ENCODE measurements around the gene FUOM. TPM values are rescaled to one million over a fixed set of nuclear protein-coding genes. Genes with fewer than 3 reads are reported as not detected.
"Not testable (repeated sequence)": the region's sequence is repeated elsewhere in the genome, so short reads cannot be mapped to it uniquely, and the experiment has no call there.

The FUOM gene
- total RNA-seq, 1 experiment from 2014 or later: 2.6 TPM

DNA sequence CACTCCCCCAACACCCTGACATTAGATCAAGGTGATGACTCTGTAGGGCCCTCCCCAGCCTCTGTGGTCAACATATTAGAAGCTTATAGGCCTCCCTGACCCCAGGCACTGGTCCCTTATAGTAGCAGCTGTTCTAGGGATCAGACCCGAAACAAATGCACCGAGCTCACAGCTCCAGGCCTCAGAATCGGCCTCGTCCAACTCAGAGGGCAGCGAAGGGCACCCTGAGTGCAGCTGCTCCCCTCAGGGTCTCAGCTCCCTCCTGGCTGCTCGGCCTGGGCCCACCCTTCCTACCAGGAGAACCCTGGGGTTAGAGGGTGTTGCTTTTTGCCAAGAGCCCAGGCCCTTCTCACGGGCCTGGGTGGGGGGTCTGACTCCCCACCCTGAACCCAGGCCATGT lies 10.3 kb upstream of the FUOM start:
- DNase-seq (ENCODE audit: low read depth): no peak

DNA sequence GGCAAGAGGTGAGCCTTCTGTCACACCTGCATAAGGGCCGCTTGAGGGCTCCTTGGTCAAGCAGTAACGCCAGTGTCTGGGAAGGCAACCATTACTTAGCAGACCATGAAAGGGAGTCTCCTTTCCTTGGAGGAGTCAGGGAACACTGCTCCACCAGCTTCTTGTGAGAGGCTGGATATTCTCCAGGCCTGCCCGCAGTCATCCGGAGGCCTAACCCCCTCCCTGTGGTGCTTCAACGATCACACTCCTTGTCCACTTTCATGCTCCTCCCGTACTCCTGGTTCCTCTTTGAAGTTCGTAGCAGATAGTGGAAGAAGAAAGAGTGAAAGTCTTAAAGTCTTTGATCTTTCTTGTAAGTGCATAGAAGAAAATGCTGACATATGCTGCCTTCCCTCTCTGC lies 9.6 kb upstream of the FUOM start:
- DNase-seq (ENCODE audit: low read depth): not testable (repeated sequence)

DNA sequence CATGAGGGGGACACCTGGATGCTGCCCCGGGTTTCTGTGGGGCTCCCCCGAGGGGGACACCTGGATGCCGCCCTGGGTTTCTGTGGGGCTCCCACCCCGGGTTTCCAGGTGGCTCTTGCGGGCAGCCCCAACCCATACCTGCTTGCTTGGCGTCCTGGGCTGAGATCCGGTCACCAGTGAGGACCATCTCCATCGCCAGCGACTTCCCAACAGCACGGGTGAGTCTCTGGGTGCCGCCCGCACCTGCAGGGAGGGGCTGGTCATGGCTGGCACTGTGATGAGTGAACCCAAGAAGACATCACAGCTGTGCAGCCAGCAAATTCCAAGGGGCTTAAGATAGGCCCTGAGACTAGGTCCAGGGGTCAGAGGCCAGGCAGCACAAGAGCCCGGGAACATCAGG lies 8.9 kb upstream of the FUOM start:
- no peak for DNase-seq (ENCODE audit: low read depth)

DNA sequence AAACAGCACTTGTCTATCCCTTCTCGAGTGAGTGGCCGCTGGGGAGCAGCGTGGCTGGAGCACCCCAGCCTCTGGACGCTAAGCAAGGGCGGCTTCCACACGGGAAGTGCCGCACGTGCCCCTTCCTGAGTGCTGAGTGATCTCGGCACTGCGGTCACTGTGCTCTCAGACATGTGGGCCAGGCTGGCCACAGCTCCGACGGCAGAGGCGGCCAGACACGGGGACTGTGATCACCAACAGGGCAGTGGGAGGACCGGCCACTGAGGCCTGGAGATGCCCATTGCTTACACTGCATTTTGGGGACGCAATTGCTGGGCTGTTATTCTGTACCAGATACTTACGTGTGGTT lies 8.3 kb upstream of the FUOM start:
- DNase-seq (ENCODE audit: low read depth): no peak

DNA sequence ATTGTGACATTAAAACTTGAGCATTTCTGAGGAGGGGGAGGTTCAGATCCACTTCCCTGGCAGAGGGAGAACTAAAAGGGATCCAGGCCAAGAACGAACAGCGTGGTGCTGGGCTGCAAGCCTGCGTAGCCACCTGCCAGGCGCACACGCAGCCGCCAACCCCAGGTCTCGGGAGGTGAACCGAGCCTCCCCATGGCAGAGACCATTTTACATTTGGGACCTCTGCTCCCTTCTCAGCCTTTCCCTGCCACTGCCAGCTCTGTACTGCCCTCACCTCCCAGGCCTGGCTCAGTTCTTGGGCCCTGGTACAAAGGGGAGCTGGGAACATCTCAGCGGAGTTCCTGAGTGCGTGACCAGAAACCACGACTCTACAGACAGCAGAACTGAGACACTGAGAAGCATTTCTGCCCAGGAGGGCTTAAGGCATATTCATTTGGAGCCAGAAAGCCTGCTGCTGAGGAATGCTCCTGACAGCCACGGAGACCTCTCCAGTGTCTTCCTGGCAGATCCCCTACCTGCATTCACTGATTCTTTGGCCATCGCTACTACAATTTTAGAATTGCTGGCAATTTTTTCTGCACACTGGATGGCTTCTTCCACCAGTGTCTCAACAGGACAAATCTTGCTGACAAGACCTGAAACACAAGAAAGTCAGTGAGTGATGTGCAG lies 7.8 kb upstream of the FUOM start:
- no peak for DNase-seq (ENCODE audit: low read depth)

DNA sequence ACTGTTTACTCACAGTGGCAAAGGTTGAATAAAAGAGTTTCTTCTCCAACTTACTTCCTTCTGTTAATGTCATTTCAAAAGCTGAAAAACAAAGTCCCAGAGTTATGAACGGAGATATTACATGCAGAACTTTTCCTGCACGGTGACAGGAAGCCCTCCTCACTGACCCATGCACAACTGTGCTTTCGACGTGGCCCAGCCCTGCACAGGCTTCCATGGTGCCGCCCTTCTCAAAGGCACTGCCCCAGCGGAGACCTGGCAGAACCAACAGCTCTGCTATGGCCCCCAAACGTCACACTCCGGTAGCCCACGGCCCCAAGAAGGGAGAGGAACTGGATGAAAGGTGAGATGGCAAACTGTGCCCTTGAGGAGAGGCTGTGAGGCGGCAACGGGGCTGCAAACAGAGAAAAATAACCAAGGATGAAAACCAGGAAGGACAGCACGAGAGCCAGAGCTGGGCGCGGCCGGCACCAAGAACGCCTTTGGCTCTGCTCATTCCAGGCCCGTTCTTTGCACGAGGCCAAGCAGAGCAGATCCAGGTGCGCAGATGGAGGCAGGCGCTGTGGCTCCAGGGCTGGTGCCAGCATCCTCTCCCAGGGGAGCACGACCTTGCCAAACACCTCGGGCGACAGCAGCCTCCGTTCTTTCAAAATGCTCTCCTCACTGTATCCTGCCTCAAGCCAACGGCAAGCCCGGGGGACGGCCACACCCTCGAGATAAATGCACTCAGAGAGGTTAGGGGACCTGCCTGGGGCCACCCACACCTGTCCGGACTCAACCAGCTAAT lies 7.0 kb upstream of the FUOM start:
- no peak for DNase-seq (ENCODE audit: low read depth)

DNA sequence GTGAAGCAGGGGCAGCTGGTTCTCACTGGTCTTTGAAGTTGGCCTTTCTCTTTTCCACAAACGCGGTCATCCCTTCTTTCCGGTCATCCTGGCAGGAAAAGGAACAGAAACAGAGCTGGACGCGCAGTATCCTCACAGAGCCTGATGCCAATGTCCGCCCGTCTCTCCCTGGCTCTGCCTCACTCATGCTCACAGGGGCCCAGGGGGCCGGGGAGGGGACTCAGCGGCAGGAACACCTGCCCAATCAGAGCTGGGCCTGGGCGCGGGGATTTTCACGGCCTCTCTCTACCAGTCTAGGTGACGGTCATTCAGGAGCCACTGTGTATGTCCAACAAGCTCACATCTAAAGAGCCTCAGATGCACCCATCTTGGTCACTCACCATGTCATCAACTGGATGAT lies 5.0 kb upstream of the FUOM start:
- no peak for DNase-seq (ENCODE audit: low read depth)

DNA sequence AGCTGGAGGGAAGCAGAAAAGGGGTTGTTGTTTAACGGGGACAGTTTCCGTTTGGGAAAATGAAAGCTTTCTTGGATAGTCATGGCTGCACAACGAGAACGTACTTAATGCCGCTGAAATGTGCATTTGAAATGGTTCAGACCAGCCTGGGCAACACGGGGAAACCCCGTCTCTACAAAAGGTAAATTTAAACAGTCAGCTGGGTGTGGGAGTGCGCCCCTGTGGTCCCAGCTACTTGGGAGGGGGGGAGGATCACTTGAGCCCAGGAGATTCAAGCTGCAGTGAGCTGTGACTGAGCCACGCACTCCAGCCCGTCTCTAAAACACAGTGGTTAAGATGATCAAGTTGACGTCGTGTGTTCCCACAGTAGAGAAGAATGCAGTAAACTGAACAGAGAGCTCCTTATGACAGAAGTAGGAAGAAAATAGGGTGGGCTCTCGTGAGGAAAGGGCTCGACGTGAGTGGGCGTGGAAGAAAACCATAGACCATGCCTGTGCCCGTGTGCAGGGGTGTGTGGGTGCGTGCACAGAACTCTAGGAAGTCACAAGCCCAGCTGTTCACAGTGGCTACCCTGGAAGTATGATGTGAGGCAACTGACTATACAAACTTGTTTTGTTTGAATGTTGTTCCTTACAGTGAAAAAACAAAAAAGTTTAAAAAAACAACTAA lies 4.1 kb upstream of the FUOM start:
- DNase-seq (ENCODE audit: low read depth): no peak

DNA sequence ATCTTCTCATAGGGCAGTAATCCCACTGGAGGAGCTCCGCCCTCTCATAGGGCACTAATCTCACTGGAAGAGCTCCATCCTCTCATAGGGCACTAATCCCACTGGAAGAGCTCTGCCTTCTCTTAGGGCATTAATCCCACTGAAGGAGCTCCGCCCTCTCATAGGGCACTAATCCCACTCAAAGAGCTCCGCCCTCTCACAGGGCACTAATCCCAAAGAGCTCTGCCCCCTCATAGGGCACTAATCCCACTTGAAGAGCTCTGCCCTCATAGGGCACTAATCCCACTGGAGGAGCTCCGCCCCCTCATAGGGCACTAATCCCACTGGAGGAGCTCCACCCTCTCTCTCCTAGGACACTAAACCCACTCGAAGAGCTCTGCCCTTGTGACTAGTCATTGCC lies 3.4 kb upstream of the FUOM start:
- DNase-seq (ENCODE audit: low read depth): no peak

DNA sequence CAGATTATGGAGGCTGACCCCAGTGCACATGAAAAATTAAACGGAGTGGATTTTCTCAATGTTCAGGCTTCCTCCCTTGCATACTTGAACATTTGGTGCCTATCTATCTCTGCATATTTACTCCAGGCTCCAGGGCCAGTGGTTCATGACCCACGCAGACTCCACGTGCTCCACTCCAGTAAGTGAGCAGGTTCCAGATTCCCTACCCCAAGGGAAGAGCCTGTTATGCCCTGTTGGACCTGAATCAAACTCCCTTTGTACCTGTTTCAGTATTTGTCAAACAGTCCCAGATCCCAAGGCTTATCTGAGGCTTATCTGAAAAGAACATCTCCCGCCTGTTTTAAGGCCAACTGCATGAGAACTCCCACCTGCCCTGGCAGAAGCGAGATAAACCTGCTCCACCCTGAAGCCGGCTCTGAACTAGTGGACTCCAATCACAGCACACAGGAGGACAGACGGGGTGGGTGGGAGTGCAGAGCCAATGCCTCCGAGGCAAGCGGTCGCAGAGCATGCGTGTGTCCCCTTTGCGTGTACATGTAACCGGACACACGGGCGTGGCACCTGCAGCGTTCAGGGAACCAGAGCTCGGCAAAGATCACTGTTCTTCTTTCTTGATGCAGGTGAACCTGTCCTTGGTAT lies 2.3 kb upstream of the FUOM start:
- DNase-seq (ENCODE audit: low read depth): no peak

DNA sequence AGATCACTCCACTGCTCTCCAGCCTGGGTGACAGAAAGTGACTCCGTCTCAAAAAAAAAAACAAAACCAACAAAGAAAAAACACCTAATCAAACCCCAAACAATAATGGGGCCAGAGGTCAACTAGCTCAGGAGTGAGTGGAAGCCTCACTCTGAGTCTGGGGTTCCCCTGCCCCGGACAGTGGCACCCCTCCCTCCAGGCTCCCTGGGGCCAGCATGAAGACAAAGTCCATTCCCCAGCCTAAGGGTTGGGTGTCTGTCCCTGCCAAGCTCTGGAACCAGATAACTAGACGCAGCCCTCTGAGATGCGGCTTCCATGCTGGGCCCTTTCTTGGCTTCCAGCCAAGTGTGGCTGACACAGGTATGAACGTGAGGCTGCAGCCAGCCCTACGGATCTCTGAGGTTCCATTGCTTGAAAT lies 1.7 kb upstream of the FUOM start:
- no peak for DNase-seq (ENCODE audit: low read depth)

DNA sequence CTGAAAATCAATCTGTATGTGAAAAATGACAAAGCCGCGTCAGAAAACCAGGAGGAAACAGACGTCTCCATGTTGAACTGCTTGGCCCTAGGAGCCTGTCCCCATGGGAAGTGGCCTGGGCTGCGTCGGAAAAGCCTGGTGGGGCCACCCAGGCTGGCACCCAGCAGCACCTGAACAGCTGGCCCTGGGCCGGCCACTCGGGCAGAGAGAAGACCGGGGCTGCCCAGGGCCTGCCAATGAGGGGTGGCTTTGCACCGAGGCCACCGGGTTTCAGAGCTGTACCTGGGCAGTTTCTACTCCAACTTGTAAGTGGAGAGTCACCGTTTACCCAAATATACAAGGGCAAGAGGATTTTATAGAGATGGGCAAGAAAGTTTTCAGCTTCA lies 1.1 kb upstream of the FUOM start:
- no peak for DNase-seq (ENCODE audit: low read depth)

DNA sequence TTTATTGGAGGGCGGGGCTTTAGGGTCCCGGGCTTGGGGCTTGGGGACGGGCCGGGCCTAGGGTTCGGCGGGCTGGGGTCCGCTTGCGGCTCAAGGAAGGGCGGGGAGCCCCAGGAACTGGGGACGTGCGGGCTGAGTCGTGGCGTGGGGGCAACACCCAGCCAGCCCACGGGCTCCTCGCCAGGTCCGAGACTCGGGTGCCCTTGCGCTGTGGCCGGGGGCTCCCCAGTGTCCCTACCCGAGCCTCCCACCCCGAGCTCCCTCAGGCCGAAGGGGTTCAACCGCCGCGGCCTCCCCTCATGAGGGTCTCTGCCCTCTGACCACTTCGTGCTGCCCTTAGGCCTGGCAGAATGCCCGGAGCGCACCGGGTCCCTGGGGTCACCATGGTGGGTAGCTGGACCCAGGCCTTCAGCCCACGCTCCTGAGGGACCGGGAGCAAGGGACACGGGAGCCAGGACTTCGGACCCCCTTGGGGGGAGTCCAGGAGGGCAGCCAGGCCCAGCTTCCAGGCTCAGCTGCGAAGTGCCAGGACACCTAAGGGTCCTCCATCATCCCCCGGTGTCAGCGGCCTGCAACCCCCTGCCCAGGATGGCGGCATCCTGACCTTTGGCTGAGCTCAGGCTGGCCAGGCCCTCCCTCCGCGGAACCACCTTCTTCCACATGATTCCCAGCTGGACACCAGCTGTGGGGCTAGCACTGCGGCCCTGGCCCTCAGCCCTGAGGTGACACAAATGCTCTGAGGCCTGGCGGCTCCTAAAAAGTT lies 524 bp upstream of the FUOM start:
- DNase-seq (ENCODE audit: low read depth): no peak

DNA sequence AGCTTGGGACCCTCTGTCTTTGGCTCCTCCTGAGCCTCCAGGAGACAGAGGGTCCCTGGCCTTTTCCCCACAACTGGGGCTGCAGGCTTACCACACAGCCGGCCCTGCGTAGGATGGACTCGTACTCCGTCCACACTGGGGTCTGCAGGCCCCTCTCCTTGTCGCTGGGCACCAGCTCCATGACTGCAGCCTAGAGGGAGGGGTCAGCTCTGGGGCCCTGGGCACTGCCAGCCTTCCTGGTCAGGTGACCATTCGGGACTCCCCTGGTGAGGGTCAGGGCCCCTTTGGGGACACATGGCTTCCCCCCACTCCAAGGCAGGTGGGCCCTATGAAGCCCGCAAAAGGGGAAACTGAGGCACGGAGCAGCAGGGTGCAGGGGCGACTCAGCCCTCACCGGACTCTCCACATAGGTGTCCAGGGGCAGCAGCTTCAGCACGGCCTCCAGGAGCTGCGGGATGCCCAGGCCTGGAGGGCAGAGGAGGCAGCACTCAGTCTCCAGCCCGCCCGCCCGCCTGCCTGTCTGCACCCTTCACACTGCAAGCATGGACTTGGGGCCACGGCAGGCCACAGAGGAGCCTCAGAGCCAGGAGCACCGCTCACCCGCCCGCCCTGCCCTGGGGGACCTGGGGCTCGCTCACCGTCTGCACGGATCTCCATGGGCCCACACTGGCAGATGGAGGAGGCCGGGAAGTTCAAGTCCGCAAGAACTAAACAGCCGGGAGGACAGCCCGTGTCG lies 1.1 kb downstream of the FUOM start:
- no peak for DNase-seq (ENCODE audit: low read depth)

DNA sequence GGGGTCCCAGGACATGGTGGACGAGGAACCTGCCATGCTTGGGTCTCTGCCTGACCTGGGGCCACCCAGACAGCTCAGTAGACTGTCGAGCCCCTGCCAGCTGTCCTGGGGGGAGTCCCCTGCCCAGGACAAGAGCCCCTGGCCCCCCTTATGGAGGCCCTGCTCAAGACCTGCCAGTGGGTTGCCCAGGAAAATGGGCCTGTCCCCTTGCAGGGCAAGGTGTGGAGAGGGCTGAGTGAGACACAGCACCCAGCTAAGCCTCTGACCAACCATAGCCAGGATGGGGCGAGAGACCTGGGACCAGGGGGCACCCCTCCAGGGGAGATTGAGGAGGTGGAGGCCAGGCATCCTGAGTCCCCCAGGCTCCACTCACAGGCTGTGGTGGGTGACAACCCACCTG lies 1.8 kb downstream of the FUOM start:
- no peak for DNase-seq (ENCODE audit: low read depth)

DNA sequence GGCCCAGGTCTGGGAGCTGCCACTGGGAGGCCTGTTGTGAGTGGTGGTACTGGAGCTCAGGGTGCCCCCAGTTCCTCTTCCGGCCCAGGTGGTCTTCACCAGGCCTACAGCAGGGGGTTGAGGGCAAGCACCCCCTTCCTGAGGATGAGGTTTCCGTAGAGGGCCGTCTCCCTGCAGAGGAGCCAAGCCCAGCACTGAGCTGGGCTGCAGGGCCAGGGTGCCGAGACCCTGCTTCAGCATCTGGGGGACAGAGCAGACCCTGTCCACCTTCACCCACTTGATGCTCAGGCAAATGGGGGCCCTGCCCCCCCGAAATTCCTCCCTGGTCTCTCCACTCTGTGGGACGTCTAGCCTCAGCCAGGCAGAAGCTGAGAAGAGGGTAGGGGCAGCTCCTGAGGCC lies 2.6 kb downstream of the FUOM start:
- DNase-seq (ENCODE audit: low read depth): no peak

DNA sequence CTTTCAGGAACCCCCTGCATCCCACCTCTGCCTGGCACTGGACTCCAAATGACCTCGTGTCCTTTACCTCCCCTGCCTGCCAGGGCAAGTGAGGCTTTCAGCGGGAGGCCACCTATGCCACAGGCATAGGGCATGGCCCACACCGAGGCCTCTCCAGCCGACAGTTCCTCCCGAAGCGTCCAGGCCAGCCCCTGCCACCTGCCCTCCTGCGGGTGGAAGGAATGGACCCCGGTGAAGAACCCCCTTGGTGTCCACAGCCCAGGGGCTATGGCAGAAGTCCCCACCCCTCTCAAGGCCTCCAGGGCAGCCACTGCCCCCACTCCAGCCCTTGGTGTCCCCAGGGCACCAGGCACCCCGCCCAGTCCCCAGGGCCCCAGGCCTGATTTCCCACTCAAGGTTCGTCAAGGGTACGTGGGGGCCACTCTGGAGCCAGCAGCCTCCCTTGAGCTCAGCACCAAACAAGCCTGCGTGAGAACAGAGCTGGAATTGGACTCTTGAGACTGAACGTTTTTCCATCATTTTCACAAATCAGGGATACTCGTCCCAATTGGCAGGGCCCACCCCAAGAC lies 3.1 kb downstream of the FUOM start:
- no peak for DNase-seq (ENCODE audit: low read depth)

DNA sequence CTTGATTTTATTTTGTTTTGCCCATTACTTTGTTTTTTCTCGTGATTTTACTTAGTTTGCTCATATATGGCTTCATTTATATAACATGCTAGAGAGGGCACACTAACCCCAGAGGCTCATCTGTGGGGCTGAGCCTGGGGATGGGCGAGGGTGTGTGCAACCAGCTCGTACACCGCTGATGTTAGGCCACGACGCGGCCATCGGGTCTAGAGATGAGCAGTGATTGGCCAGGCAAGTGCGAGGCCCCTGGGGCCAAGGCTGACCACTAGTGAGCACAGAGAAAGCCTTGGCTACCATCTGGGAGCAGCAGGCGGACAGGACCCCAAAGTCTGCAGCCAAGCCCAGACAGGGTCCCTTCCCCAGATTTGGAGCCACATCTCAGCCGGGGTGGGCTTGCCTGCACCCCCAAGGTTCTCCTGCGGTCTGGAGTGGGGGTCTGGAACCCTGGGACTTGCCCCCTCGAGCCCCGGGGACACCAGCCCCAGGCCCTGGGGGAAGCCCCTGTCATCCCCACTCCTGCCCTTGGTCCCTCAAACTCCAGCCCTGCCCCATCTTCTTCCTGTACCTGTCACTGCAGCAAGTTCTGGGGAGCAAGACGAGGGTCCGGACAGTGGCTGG lies 3.7 kb downstream of the FUOM start:
- DNase-seq (ENCODE audit: low read depth): no peak

DNA sequence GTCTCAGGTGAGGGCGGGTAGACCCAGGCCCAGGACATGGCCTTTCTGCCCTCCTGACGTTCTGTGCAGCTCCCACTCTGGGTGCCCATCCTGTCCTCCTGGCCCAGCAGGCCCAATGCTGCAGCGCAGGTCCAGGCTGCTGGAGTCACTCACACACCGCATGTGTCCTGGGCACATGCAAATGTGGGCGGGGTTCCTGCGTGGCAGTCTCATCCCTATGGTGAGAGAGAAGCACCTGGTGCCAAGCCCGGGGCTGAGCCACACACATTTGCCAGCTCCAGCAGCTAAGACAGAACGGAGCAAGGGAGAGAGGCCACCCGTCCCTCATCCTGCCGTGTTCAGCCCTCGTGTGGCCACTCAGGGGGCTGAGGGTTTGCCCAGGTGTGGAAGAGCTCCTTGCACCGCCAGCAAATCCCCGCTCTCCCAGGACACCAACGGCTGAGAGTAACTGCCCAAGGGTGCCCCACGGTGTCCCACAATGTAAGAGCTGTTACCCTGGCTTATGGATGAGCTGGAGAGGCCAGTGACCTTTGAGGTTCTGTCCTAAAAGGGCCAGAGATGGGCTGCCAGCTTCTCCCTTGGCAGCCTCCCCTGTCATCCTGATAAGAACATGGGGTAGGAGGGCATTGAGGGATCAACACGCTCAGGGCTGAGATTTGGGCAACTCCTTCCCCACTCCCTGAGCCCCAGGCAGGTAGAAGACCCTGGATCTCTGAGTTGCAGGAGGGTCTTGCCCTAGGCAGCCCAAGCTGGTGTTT lies 4.4 kb downstream of the FUOM start:
- DNase-seq (ENCODE audit: low read depth): no peak
